GM21723 (cell line): Measurements from ENCODE around the gene CDIPT.
"Not testable (repeated sequence)": the region's sequence is repeated elsewhere in the genome, so short reads cannot be mapped to it uniquely, and the experiment has no call there.

Source experiments
- ATAC-seq: cut with Tn5 transposase; IDR thresholded peaks from one replicate; pipeline ENCODE4 v1.9.1; 2021; ENCODE audit warnings: mild to moderate bottlenecking, moderate library complexity; ENCODE audit not compliant: unreplicated experiment

The CDIPT gene, protein sequence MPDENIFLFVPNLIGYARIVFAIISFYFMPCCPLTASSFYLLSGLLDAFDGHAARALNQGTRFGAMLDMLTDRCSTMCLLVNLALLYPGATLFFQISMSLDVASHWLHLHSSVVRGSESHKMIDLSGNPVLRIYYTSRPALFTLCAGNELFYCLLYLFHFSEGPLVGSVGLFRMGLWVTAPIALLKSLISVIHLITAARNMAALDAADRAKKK

GRCh38 chr16:29862884-29863668, at the start of gene CDIPT:
Gene CDIPT (minus strand): TSS chr16:29863226. CDS start chr16:29862857, 369 bp downstream.
- peak; percentile 90 for ATAC-seq

DNA sequence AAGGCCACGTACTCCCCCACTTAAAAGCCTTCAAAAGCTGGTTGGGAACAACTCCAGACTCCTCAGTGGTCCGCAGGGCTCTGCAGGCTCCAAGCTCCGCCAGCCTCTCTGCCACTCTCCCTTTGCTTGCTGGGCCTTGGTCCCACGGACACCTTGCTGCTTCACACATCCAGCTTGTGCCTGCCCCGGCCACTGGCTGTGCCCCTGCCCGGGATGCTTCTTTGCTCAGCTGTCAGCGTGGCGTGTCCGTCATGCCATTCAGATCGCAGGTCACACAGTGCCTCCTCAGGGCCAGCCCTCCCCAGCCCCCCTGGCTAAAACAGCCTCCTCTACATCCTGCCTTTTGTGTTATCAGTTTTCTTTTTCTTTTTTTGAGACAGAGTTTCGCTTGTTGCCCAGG, 49.1 kb upstream of the CDIPT start:
- no peak for ATAC-seq

GRCh38 chr16:29911676-29912010, 48.6 kb upstream of the CDIPT start:
- ATAC-seq: no peak

- ATAC-seq: no peak
Measured at GRCh38 chr16:29910819-29911675, 48.0 kb upstream of the CDIPT start.

DNA sequence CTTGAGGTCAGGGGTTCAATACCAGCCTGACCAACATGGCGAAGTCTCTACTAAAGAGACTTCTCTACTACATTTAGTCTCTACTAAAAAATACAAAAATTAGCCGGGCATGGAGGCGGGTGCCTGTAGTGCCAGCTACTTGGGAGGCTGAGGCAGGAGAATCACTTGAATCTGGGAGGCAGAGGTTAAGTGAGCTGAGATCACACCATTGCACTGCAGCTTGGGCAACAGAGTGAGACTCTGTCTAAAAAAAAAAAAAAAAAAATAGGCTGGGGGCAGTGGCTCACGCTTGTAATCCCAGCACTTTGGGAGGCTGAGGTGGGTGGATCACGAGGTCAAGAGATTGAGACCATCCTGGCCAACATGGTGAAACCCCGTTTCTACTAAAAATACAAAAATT, 46.8 kb upstream of the CDIPT start:
- not testable (repeated sequence) for ATAC-seq

- no peak for ATAC-seq
Measured at GRCh38 chr16:29909391-29909790, 46.4 kb upstream of the CDIPT start.

DNA sequence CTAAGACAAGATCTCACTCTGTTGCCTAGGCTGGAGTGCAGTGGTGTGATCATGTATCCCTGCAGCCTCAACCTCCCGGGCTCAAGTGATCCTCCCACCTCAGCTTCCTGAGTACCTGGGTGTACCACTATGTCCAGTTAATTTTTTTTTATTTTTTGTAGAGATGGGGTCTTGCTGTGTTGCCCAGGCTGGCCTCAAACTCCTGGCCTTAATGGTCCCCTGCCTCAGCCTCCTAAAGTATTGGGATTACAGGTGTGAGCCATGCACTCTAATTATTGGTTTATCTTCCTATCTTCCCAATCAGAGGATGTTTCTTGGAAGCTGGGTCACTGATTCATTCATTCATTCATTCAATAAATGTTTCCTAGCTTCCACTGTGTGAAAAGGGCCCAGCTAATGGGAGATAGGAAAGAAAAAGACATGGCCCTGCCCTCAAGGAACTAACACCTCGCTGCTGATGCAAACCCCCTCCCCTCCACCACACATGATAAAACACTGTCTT, 45.7 kb upstream of the CDIPT start:
- ATAC-seq: no peak

GRCh38 chr16:29907973-29908372, 44.9 kb upstream of the CDIPT start:
- ATAC-seq: no peak

GRCh38 chr16:29906520-29907244, 43.7 kb upstream of the CDIPT start:
- ATAC-seq: no peak

DNA sequence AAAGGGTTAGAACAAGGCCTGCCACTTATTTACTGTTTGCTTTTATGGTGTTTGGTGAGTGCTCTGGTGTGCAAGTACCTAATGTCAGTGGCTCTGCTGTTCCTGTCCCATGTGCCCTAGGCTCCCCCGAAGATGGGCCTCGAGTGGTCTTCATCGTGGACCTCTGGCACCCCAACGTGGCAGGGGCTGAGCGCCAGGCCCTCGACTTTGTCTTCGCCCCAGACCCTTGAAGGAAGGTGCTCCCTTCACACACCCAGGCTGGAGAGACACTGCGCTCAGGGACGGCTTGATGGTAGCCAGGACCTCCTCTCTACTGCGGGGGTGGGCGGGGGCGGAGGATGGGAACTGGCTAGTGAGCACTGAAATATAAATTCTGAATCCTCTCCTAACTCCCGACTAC, 42.6 kb upstream of the CDIPT start:
- ATAC-seq: no peak

DNA sequence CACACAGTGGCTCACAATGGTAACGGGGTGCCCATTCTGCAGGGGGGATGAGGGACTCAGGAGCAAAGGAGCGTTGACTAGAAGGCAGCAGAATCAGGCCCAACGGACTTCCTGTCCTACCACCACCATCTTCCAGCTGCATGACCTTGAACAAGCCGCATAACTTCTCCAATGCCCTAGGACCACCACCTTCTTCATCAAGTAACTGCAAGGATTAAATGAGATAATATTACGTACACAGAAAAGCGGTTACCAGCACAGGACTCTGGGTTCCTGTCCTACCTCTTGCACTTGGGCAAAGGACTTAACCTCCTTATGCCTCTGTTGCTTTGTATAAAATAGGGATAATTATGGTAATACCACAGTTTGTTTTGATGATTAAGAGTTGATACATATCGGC, 41.9 kb upstream of the CDIPT start:
- ATAC-seq: no peak

DNA sequence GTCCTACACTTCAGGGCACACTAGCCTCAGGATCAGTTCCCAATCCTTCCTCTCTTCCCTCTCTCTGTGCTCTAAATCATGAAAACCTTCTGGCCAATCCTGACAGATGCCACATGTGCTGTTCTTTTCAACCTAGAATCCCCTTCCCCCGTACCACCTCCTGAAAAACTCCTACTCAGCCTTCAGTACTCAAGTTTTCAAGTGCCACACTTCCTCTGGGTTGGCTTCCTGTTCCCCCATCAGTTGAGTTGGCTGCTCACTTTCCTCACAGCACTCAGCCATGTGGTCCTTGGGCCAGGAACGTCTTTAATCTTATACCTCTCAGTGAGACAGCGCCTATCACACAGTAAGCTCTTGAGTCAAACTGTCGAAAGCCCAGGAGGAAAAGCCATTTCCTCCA, 40.6 kb upstream of the CDIPT start:
- no peak for ATAC-seq

DNA sequence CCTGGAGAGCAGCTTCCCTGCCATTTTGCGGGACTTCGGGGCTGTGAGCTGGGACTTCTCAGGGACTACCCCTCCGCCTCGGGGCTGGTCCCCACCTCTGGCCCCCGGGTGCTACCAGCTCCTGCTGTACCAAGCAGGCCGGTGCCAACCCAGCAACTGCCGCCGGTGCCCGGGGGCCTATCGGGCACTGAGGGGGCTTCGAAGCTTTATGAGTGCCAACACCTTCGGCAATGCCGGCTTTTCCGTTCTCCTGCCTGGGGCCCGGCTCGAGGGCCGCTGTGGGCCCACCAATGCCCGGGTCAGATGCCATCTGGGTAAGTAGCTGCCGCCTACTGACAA, 38.5 kb upstream of the CDIPT start:
- no peak for ATAC-seq

DNA sequence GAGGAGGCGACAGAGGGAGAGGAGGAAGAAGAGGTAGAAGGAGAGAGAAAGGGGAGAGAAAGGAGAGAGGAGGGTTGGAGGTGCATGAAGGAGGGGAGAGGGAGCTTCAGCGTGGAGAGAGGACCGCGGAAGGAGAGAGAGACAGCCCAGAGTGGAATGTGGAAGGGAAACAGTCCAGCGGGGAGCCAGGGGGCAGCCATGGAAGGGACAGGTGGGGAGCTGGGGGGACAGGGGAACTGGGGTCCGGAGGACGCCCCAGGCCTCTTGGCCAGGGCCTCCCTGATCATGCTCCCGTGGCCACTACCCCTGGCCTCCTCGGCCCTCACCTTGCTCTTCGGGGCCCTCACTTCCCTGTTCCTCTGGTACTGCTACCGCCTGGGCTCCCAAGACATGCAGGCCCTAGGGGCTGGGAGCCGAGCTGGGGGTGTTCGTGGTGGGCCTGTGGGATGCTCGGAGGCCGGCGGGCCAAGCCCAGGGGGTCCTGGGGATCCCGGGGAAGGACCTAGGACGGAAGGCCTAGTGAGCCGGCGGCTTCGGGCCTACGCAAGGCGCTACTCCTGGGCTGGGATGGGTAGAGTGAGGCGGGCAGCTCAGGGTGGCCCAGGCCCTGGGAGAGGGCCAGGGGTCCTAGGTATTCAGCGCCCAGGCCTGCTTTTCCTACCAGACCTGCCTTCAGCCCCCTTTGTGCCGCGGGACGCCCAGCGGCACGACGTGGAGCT, 38.0 kb upstream of the CDIPT start:
- ATAC-seq: no peak

DNA sequence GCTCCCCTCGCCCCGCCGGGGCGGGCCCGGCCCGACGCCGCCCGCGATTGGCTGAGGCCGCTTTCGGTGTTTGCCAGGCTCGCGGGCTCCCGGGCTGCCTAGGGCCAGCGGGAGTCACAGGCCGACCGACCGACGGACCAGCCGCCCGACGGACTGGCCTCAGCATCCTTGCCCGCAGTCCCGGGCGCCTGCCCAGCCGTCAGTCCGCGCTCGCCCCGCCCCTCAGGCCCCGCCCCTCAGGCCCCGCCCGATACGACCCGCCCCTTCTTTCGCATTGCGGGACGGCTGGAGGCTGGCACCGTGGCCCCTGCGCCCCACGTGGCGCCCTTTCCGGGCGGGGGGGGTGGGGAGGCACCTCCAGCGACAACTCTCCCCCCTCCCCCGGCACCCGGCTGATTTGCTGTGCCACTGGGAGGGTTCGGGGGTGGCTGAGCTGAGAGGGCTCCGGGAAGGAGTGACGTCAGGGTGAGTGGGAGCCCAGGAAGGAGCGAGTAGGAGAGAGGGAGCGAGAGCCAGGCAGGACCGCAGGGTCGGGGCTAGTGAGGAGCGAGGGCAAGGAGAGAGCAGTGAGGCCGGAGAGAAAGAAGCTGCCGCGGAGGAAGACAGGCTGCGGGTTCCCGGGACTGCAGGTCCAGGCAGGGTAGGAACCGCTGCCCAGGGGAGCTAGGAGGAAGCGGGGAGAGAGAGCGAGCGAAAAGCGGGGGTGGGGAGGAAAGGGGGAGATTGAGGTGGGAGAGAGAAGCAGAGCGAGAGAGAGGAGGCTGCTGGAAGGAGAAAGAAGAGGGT, 37.3 kb upstream of the CDIPT start, which contains the start of gene ASPHD1:
Gene ASPHD1 (plus strand): TSS at position 387 of the 786 bp plus-strand sequence. CDS start 484 bp downstream, outside the sequence.
- ATAC-seq: peak; percentile 74

DNA sequence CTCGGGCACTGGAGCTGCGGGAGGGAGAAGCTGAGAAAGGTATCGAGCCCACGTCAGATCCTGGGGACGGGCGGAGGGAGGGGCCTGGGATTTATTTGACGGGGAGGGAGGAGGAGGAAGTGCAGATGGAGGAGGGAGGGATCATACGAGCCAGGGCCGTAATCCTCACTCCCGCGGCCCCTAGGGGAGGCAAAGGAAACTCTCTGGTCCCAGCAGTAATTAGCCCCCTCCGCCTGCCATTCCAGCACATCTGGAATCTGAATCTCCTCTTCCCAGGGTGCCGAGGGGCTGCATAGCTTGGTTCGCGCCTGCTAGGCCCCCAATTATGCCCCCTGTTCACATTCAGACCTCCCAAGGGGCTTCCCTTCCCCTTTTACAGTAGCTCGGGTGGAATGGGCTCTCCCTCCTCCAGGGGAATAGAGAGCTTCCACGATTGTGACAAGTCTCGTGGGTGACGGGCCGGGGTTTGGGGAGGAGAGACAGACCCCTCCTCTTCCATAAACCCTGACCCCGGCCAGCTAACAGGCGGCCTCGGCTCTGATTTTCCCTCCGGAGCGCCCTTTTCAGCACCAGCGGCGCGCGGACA, 36.6 kb upstream of the CDIPT start, which contains the start of gene SEZ6L2:
Gene SEZ6L2 (minus strand): TSS at position 35 of the 586 bp plus-strand sequence. CDS start 531 bp downstream, outside the sequence.
- ATAC-seq: no peak

GRCh38 chr16:29898804-29899515, 35.9 kb upstream of the CDIPT start:
- no peak for ATAC-seq

GRCh38 chr16:29898135-29898803, 35.2 kb upstream of the CDIPT start:
- ATAC-seq: no peak
